Right atrium auricular region (tissue), 2 donors: ENCODE measurements around the gene RPL10. TPM values are rescaled to one million over a fixed set of nuclear protein-coding genes. Genes with fewer than 3 reads are reported as not detected.
A peak's percentile ranks its signal among the peaks of the same experiment; 100 is the strongest.

Experiments
- DNase-seq: peaks from one replicate; pipeline ENCODE4 v3.0.0-alpha.2; 2019; ENCODE audit warnings: low spot score
- H3K27ac ChIP-seq, 2 donors: fragments of 200-600 bp; sonication (generic); 1 replicate in 1 of 2; 2 replicates in 1 of 2; pipeline ENCODE4 v1.5.1; 2016 to 2019
- H3K27me3 ChIP-seq, 2 donors: fragments of 200-600 bp; sonication (generic); one replicate each; pipeline versions ENCODE4 v1.5.1 to v1.6.0; 2017 to 2019
- H3K36me3 ChIP-seq: fragments of 200-600 bp; sonication (generic); one replicate; pipeline ENCODE4 v1.5.1; 2016
- H3K4me1 ChIP-seq, 2 donors: fragments of 200-600 bp; sonication (generic); one replicate each; pipeline versions ENCODE4 v1.5.1 to v1.6.0; 2017 to 2019
- H3K4me3 ChIP-seq, 2 donors: fragments of 200-600 bp; sonication (generic); 1 replicate in 1 of 2; 2 replicates in 1 of 2; pipeline ENCODE4 v1.5.1; 2017 to 2019; ENCODE audit warnings: mild to moderate bottlenecking in 1 of 2, moderate library complexity in 1 of 2
- H3K9me3 ChIP-seq, 2 donors: fragments of 200-600 bp; sonication (generic); one replicate each; pipeline ENCODE4 v1.5.1; 2019
- CTCF ChIP-seq, 2 donors: fragments of 200-600 bp; sonication (generic); IDR thresholded peaks; one replicate each; pipeline ENCODE4 v1.5.1; 2019; ENCODE audit warnings: antibody characterized with exemption in 2 of 2
- total RNA-seq, 2 donors: library from RNA; depleted of rRNA; stranded (reverse); fragments of >200 nt; gene quantifications; one replicate each; pipeline ENCODE4 v1.1.0, GENCODE V29; 2016

Gene RPL10
- total RNA-seq, 2 donors from 2014 or later, result 1,667 to 4,587 TPM

GRCh38 chrX:154436983-154437752 is 39.0 kb downstream of the RPL10 start, which contains the start of gene GDI1:
GDI1 (plus strand) TSS chrX:154437154; CDS start chrX:154437255, 101 bp downstream.
- Histone ChIP-seq H3K4me1 (peaks cover 0 to 15% of the 10 kb centered on the region in 2 donors), H3K4me3 (peak within 1 kb of the TSS; percentile 66 to 71), H3K27ac (peak within 1 kb of the TSS; percentile 85 to 89), H3K9me3 (no peaks in the 10 kb centered on the region), H3K36me3 (peaks cover 30% of the 10 kb centered on the region), H3K27me3 (no peaks in the 10 kb centered on the region)
- DNase-seq, result no peak
- no peak for TF ChIP-seq CTCF (IDR thresholded peaks at IDR 0.05)

DNA sequence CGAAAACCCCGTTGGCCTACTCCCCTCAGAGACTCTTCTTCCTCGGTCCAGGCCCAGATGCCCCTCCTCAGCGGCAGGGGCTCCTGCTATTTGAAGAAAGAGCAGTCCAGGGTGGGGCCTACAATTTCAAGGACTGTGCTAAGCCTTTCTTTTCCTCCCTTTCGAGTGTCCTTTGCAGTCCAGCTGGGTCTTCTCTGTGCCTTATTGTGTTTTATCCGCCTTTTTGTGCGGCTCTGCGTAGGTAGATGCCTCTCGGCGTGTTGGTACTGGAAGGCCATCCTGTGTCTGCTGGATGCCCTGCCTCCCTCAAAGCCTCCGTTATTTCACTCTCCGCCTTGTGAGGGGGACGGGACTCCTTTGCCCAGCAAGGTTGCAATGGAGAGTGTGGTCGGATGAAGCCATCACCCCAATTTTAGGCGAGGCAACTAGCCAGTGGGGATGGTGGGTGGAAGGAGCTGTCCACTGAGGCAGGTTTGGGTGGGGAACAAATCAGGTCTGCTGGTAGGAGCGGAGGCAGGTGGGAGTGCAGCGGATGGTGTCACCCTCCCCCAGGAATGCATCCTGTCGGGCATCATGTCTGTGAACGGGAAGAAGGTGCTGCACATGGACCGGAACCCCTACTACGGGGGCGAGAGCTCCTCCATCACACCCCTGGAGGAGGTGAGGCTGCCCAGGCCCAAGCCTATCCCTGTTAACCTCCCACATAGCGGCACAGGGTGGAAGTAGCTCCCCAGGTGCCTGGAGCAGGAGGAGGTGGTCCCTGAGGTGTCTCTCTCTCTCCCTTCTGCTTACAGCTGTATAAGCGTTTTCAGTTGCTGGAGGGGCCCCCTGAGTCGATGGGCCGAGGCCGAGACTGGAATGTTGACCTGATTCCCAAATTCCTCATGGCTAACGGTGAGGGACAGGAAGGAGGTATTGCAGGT is 40.1 kb downstream of the RPL10 start:
- Histone ChIP-seq H3K27ac (peak overlapping the region in 1 of 2 donors; percentile 85), H3K36me3 (peaks cover 31% of the 10 kb centered on the region), H3K9me3 (no peaks in the 10 kb centered on the region), H3K4me3 (peak overlapping the region; percentile 66 to 71), H3K4me1 (peaks cover 0 to 15% of the 10 kb centered on the region in 2 donors), H3K27me3 (no peaks in the 10 kb centered on the region)
- TF ChIP-seq CTCF (IDR thresholded peaks at IDR 0.05), result no peak
- no peak for DNase-seq

GRCh38 chrX:154439841-154440240 is 41.7 kb downstream of the RPL10 start:
- Histone ChIP-seq H3K27me3 (no peaks in the 10 kb centered on the region), H3K27ac (no peak overlapping the region), H3K36me3 (peaks cover 31% of the 10 kb centered on the region), H3K4me3 (no peak overlapping the region), H3K4me1 (peaks cover 0 to 22% of the 10 kb centered on the region in 2 donors), H3K9me3 (no peaks in the 10 kb centered on the region)
- TF ChIP-seq CTCF (IDR thresholded peaks at IDR 0.05), result no peak
- DNase-seq, result no peak

DNA sequence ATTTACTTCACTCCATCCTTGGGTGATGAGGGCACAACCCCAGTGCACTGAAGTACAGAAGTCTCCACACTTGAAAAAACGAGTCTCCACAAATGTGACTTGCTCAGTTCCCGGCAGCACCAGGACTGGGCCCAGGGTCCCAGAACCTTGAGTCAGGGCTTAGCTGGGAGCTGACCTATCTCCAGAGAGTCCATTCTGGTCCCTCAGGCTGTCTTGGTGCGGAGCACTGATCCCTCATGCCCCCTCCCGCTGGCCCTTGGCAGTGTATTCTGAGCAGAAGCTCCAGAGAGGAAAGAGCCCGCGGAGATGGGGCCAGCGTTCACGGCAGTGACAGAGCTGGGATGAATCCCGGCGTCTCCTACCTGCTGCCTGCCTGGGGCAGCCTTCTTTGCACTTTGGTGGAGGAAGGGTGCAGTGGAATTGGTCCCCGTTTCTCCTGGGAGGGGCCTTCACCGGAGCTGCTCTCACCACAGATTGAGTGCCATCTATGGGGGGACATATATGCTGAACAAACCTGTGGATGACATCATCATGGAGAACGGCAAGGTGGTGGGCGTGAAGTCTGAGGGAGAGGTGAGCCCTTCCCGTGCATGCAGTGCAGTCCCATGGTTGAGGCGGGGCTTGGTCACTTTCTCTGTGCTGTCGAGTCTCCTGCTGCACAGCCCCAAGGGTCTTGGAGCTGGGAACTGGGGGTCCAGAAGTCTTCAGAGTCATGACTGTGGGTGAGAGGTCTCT is 42.6 kb downstream of the RPL10 start:
- DNase-seq, result no peak
- H3K27me3 ChIP-seq, result no peaks in the 10 kb centered on the region
- H3K4me3 ChIP-seq, result no peak overlapping the region
- H3K4me1 ChIP-seq, result peaks cover 0 to 26% of the 10 kb centered on the region in 2 donors
- no peak overlapping the region for H3K27ac ChIP-seq
- no peaks in the 10 kb centered on the region for H3K9me3 ChIP-seq
- TF ChIP-seq CTCF (IDR thresholded peaks at IDR 0.05), result no peak
- peaks cover 31% of the 10 kb centered on the region for H3K36me3 ChIP-seq

- peaks cover 31% of the 10 kb centered on the region for H3K36me3 ChIP-seq
- H3K4me1 ChIP-seq, result peaks cover 0 to 26% of the 10 kb centered on the region in 2 donors
These were observed 43.4 kb downstream of the RPL10 start for GRCh38 chrX:154441564-154441963.

More at GRCh38 chrX:154441564-154441963, 43.4 kb downstream of the RPL10 start:
- Histone ChIP-seq H3K4me3 (no peak overlapping the region), H3K27me3 (no peaks in the 10 kb centered on the region), H3K27ac (no peak overlapping the region), H3K9me3 (no peaks in the 10 kb centered on the region)
- no peak for DNase-seq
- TF ChIP-seq CTCF (IDR thresholded peaks at IDR 0.05), result no peak
